Skeletal muscle satellite cell (primary cell): ENCODE data around the gene STING1.

Experiments
- H3K27me3 ChIP-seq: 2 replicates; pipeline ENCODE4 v1.7.0; 2013; ENCODE audit warnings: low read length; ENCODE audit not compliant: control insufficient read depth, insufficient read depth
- H3K36me3 ChIP-seq: 2 replicates; pipeline ENCODE4 v1.7.0; 2013; ENCODE audit warnings: mild to moderate bottlenecking, control low read depth, low read length; ENCODE audit not compliant: insufficient read depth
- H3K4me1 ChIP-seq: 2 replicates; pipeline ENCODE4 v1.7.0; 2013; ENCODE audit warnings: low read length; ENCODE audit not compliant: control insufficient read depth, insufficient read depth
- H3K4me2 ChIP-seq: 2 replicates; pipeline ENCODE4 v1.7.0; 2013; ENCODE audit warnings: mild to moderate bottlenecking, low read length
- H3K4me3 ChIP-seq: 2 replicates; pipeline ENCODE4 v1.7.0; 2013; ENCODE audit warnings: low read length
- H3K9ac ChIP-seq: 2 replicates; pipeline ENCODE4 v1.7.0; 2013; ENCODE audit warnings: mild to moderate bottlenecking, low read depth, low read length, moderate library complexity
- H3K9me3 ChIP-seq: replicated peaks from 2 replicates; pipeline ENCODE4 v1.7.0; 2013; ENCODE audit warnings: mild to moderate bottlenecking, control low read depth, low read length

STING1 gene

DNA sequence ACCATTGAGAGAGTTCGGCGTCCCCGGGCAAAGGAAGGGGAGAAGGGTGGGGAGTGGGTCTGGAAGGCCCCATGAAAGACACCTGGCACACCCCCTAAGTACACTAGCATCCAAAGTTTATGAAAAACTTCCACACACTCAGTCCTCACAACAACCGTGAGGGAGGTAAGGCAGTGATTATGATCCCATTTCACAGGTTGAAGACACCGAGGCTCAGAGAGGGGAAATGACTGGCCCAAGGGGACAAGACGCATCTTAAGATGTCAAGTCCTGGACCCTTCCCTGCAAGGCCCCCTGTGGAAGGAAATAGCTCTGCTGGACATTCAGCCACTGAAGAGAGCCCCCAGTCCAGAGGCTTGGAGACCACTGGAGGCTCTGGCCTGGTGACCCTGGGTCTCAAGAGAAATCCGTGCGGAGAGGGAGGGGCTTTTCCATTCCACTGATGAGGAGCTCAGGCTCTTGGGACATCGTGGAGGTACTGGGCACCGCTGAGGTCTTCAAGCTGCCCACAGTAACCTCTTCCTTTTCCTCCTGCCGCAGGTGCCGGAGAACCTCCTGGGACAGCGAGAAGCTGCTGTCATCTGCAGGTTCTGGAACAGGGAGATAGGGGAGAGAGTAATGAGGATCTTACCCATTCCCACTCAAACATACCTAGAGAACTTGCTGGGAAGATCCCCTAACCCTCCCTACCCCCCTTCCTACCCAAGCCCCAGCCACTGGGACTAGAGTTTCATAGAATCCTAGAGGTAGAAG, 6.5 kb downstream of the STING1 start:
- Histone ChIP-seq H3K27me3 (no peaks in the 10 kb centered on the region), H3K36me3 (peaks cover 37% of the 10 kb centered on the region), H3K4me3 (no peak overlapping the region), H3K9me3 (no peaks in the 10 kb centered on the region), H3K4me2 (no peak overlapping the region), H3K9ac (no peak overlapping the region), H3K4me1 (peaks cover 32% of the 10 kb centered on the region)

- H3K27me3 ChIP-seq, result no peaks in the 10 kb centered on the region
- H3K4me2 ChIP-seq, result peak overlapping the region; percentile 3
- H3K9me3 ChIP-seq, result no peaks in the 10 kb centered on the region
- peaks cover 37% of the 10 kb centered on the region for H3K36me3 ChIP-seq
- H3K4me1 ChIP-seq, result peaks cover 25% of the 10 kb centered on the region
- no peak overlapping the region for H3K9ac ChIP-seq
- no peak overlapping the region for H3K4me3 ChIP-seq
These were observed 7.4 kb downstream of the STING1 start for GRCh38 chr5:139474890-139475791.

- Histone ChIP-seq H3K4me1 (peaks cover 25% of the 10 kb centered on the region), H3K4me3 (no peak overlapping the region), H3K4me2 (no peak overlapping the region), H3K9me3 (no peaks in the 10 kb centered on the region), H3K9ac (no peak overlapping the region), H3K36me3 (peaks cover 30% of the 10 kb centered on the region), H3K27me3 (no peaks in the 10 kb centered on the region)
These were observed 9.0 kb downstream of the STING1 start for GRCh38 chr5:139473565-139473964.

GRCh38 chr5:139473105-139473504, 9.5 kb downstream of the STING1 start:
- H3K4me1 ChIP-seq, result peaks cover 25% of the 10 kb centered on the region
- no peak overlapping the region for H3K4me3 ChIP-seq
- H3K9me3 ChIP-seq, result no peaks in the 10 kb centered on the region
- H3K9ac ChIP-seq, result no peak overlapping the region
- no peaks in the 10 kb centered on the region for H3K27me3 ChIP-seq
- peaks cover 26% of the 10 kb centered on the region for H3K36me3 ChIP-seq
- H3K4me2 ChIP-seq, result no peak overlapping the region

- Histone ChIP-seq H3K4me3 (no peak overlapping the region), H3K36me3 (peaks cover 20% of the 10 kb centered on the region), H3K4me2 (no peak overlapping the region), H3K9me3 (no peaks in the 10 kb centered on the region), H3K4me1 (peaks cover 25% of the 10 kb centered on the region), H3K27me3 (no peaks in the 10 kb centered on the region), H3K9ac (no peak overlapping the region)
These were observed 10.1 kb downstream of the STING1 start for GRCh38 chr5:139472386-139473030.

DNA sequence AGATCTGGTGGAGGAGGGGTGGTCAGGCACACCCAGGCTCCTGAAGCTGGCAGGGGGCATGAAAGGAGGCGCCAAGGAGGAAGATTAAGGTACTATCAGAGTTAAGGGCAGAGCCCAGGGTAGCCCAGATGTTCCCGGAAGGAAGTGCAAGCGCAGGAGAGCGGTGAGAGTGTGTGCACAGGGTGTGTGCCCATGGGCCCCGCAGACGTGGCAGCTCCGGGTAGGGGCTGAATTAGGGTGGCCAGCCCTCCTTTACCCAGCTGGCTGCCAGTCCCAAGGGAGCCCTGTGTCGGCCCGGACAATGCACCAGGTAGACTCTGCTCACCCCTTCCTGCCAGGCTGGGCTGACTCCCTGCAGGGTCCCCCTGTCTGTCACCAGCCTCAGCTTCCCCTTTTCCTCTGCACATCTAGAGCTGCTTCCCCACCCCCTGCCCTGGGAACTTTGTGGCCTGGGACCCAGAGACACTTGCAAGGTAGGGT, 11.7 kb downstream of the STING1 start, which contains the start of gene SMIM33:
SMIM33 (plus strand) TSS at position 184 of the 480 bp plus-strand sequence; CDS start at position 302, 118 bp downstream.
- no peak within 1 kb of the TSS for H3K4me2 ChIP-seq
- H3K9me3 ChIP-seq, result no peaks in the 10 kb centered on the region
- no peaks in the 10 kb centered on the region for H3K27me3 ChIP-seq
- H3K4me1 ChIP-seq, result peaks cover 25% of the 10 kb centered on the region
- H3K36me3 ChIP-seq, result peaks cover 10% of the 10 kb centered on the region
- H3K9ac ChIP-seq, result no peak within 1 kb of the TSS
- H3K4me3 ChIP-seq, result no peak within 1 kb of the TSS

DNA sequence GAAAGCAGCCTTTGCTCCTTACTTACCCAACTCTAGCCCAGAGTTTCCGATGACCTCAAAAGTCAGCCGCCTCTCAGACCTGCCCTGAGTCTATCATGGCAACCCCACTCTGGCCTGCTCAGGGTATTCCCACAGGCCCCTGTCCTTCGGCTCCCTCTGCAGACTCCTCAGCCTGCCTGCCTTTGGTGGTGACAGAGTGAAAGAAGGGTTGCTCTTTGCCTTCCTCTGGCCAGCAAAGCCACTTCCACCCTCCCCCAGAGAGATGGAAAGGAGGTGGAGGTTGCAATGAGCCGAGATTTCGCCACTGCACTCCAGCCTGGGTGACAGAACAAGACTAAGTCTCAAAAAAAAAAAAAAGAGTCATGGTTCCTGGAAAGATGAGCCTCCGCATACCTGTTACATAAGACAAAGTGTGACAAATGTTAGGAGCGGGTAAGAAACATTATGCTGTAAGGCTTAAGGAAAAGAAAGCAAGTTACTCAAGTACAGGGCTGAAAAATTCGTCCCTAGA, 14.1 kb downstream of the STING1 start:
- Histone ChIP-seq H3K36me3 (no peaks in the 10 kb centered on the region), H3K27me3 (no peaks in the 10 kb centered on the region), H3K9ac (no peak overlapping the region), H3K9me3 (no peaks in the 10 kb centered on the region), H3K4me1 (peaks cover 2% of the 10 kb centered on the region), H3K4me3 (no peak overlapping the region), H3K4me2 (no peak overlapping the region)

DNA sequence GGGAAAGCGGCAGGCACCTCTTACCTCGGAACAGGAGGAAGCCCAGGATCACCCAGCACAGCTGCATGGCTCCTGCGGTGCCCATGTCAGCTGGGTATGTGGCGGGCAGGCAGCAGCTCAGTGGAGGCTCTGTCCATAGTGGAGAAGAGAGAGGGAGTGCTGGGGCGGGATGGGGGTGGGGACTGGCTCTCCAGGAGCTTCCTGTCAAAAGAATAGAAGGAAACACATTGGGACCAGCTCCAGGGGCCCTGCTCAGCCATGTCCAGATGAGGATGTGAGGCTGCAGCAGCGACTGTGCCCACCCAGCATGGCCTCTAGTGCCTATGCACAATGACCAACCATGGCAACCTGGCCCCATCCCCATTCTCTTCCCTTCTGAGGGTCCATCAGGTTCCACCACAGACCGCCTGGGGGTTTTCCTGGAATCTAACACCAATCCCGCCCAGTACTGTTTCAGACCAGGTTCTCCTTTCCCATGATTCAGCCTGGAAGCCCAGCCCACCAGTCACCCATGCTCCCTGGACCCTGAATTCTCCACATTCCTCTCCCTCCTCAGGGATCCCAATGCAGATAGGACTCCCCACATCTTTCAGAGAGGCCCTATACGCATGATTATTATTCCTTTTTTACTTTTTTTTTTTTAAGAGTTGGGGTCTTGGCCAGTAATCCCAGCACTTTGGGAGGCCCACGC, 19.8 kb downstream of the STING1 start, which contains the start of gene ECSCR:
ECSCR (minus strand) TSS at position 158 of the 691 bp plus-strand sequence; CDS start at position 85, 73 bp downstream.
- Histone ChIP-seq H3K9ac (no peak within 1 kb of the TSS), H3K4me1 (peaks cover 37% of the 10 kb centered on the region)

DNA sequence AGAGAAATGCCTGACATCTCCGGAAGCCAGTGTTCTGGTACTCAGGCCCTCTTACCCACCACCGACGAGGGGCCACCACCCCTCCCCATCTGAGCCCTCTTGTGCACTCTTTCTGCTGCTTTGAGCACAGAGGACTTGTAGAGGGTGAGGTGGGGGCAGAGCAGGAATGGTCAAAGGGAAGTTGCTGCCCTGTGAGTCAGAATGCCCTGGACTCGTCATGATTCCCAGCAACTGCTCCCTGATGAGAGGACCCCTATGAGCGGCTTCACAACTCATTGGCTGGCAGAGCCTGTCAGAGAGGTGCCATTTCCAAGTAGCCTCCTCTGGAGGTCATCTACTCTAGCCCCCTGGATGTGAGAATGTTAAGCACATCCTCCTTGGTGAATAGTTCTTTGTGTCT, 20.9 kb downstream of the STING1 start:
- H3K36me3 ChIP-seq, result no peaks in the 10 kb centered on the region
- H3K4me2 ChIP-seq, result no peak overlapping the region
- H3K27me3 ChIP-seq, result no peaks in the 10 kb centered on the region
- no peak overlapping the region for H3K4me3 ChIP-seq
- no peaks in the 10 kb centered on the region for H3K9me3 ChIP-seq
- no peak overlapping the region for H3K9ac ChIP-seq
- peaks cover 37% of the 10 kb centered on the region for H3K4me1 ChIP-seq

More for the DNA sequence above, 19.8 kb downstream of the STING1 start, which contains the start of gene ECSCR:
- H3K4me3 ChIP-seq, result no peak within 1 kb of the TSS
- H3K9me3 ChIP-seq, result no peaks in the 10 kb centered on the region
- no peak within 1 kb of the TSS for H3K4me2 ChIP-seq
- no peaks in the 10 kb centered on the region for H3K27me3 ChIP-seq
- H3K36me3 ChIP-seq, result no peaks in the 10 kb centered on the region

GRCh38 chr5:139461176-139461575, 21.4 kb downstream of the STING1 start:
- no peaks in the 10 kb centered on the region for H3K36me3 ChIP-seq
- H3K4me3 ChIP-seq, result no peak overlapping the region
- H3K9ac ChIP-seq, result no peak overlapping the region
- H3K4me2 ChIP-seq, result no peak overlapping the region
- H3K27me3 ChIP-seq, result no peaks in the 10 kb centered on the region
- peaks cover 37% of the 10 kb centered on the region for H3K4me1 ChIP-seq
- H3K9me3 ChIP-seq, result no peaks in the 10 kb centered on the region
